B cell (primary cell): ENCODE measurements around the gene LSP1. TPM values are rescaled to one million over a fixed set of nuclear protein-coding genes. Genes with fewer than 3 reads are reported as not detected.

Experiments
- ATAC-seq: fragments of 200-7000 bp; cut with Tn5 transposase; one replicate; pipeline ENCODE4 v1.10.0; 2021; ENCODE audit warnings: low read depth, mild to moderate bottlenecking, moderate number of reproducible peaks, moderate library complexity
- CTCF ChIA-PET: fragments of 350-600 bp; sonication (Branson Sonifier 250); formaldehyde crosslinking; loops from one replicate; lab custom pipeline; 2021; ENCODE audit warnings: antibody characterized with exemption, inconsistent platforms; lab: Charles Lee
- POLR2A ChIA-PET: fragments of 350-600 bp; sonication (Branson Sonifier 250); formaldehyde crosslinking; loops from one replicate; lab custom pipeline; 2021; ENCODE audit warnings: antibody characterized with exemption; lab: Charles Lee
- DNase-seq: peaks from one replicate; pipeline ENCODE4 v3.0.0; 2013
- H2AFZ ChIP-seq: 2 replicates; pipeline ENCODE4 v1.6.1; 2012; ENCODE audit warnings: mild to moderate bottlenecking, low read depth, low read length; ENCODE audit not compliant: insufficient read depth, poor library complexity, severe bottlenecking
- H3K27ac ChIP-seq, 2 donors: 1 replicate in 1 of 2; 2 replicates in 1 of 2; pipeline ENCODE4 v1.5.1; 2012 to 2013; ENCODE audit warnings: low read length in 2 of 2, mild to moderate bottlenecking in 2 of 2, moderate library complexity in 1 of 2
- H3K27me3 ChIP-seq, 4 experiments: fragments of 200-600 bp in 1 of 4; sonication (generic) in 1 of 4; replicated peaks in 1 of 4; 1 replicate in 2 of 4; 2 replicates in 2 of 4; pipeline versions ENCODE4 v1.6.1 to v1.7.0; 2013 to 2016; ENCODE audit warnings: low read length in 3 of 4, mild to moderate bottlenecking in 2 of 4, mixed read lengths in 1 of 4, moderate library complexity in 1 of 4; ENCODE audit not compliant: insufficient read depth in 4 of 4, control insufficient read depth in 3 of 4; ENCODE audit errors: control extremely low read depth in 1 of 4
- H3K36me3 ChIP-seq, 2 experiments: replicated peaks in 1 of 2; 1 replicate in 1 of 2; 2 replicates in 1 of 2; pipeline versions ENCODE4 v1.6.1 to v1.7.1; 2013; ENCODE audit warnings: low read length in 1 of 2; ENCODE audit not compliant: insufficient read depth in 2 of 2, control insufficient read depth in 1 of 2; ENCODE audit errors: control extremely low read depth in 1 of 2, extremely low read depth in 1 of 2
- H3K4me1 ChIP-seq, 2 donors: fragments of 200-600 bp in 1 of 2; sonication (generic) in 1 of 2; 1 replicate in 1 of 2; 2 replicates in 1 of 2; pipeline versions ENCODE4 v1.5.1 to v1.6.1; 2013 to 2017; ENCODE audit warnings: low read length in 2 of 2; ENCODE audit not compliant: control insufficient read depth in 2 of 2, insufficient read depth in 2 of 2
- H3K4me2 ChIP-seq: replicated peaks from 2 replicates; pipeline ENCODE3; 2012; ENCODE audit warnings: mild to moderate bottlenecking, low read depth, low read length; ENCODE audit not compliant: poor library complexity, severe bottlenecking
- H3K4me3 ChIP-seq, 5 experiments: fragments of 200-600 bp in 1 of 5; sonication (generic) in 1 of 5; 1 replicate in 3 of 5; 2 replicates in 2 of 5; pipeline versions ENCODE4 v1.5.1 to v1.7.0; 2011 to 2016; ENCODE audit warnings: low read length in 4 of 5, mild to moderate bottlenecking in 4 of 5, low read depth in 2 of 5, control low read depth in 1 of 5, moderate library complexity in 1 of 5; ENCODE audit not compliant: insufficient read depth in 1 of 5; ENCODE audit errors: control extremely low read depth in 1 of 5, extremely low read depth in 1 of 5
- H3K79me2 ChIP-seq: fragments of 200-600 bp; sonication (generic); one replicate; pipeline ENCODE4 v1.6.0; 2016; ENCODE audit warnings: low read length; ENCODE audit not compliant: control insufficient read depth, insufficient read depth
- H3K9ac ChIP-seq: fragments of 200-600 bp; sonication (generic); 2 replicates; pipeline ENCODE4 v1.6.1; 2017; ENCODE audit warnings: mild to moderate bottlenecking, low read length, moderate library complexity
- H3K9me3 ChIP-seq, 3 donors: one replicate each; pipeline versions ENCODE4 v1.6.1 to v1.7.1; 2013; ENCODE audit warnings: low read length in 2 of 3; ENCODE audit not compliant: control insufficient read depth in 2 of 3, insufficient read depth in 1 of 3; ENCODE audit errors: control extremely low read depth in 1 of 3
- H4K20me1 ChIP-seq: 2 replicates; pipeline ENCODE4 v1.6.0; 2012; ENCODE audit warnings: mild to moderate bottlenecking, low read length; ENCODE audit not compliant: insufficient read depth, control insufficient read depth, poor library complexity, severe bottlenecking
- H3K27ac Mint-ChIP-seq: one replicate; pipeline ENCODE4 v1.8.0; 2021; ENCODE audit warnings: mixed read lengths
- H3K27me3 Mint-ChIP-seq: one replicate; pipeline ENCODE4 v1.8.0; 2021; ENCODE audit warnings: mixed read lengths
- H3K4me1 Mint-ChIP-seq: one replicate; pipeline ENCODE4 v1.8.0; 2021; ENCODE audit warnings: mixed read lengths
- H3K4me3 Mint-ChIP-seq: one replicate; pipeline ENCODE4 v1.8.0; 2021; ENCODE audit warnings: mixed read lengths
- H3K9me3 Mint-ChIP-seq: one replicate; pipeline ENCODE4 v1.8.0; 2022; ENCODE audit warnings: mixed read lengths; ENCODE audit not compliant: insufficient read depth
- CTCF ChIP-seq: fragments of 200-600 bp; IDR thresholded peaks from one replicate; pipeline ENCODE4 v1.8.0; 2022; ENCODE audit warnings: antibody characterized with exemption, mild to moderate bottlenecking
- EZH2 ChIP-seq: IDR thresholded peaks from 2 replicates; pipeline ENCODE4 v1.6.1; 2012; ENCODE audit warnings: borderline replicate concordance, low read depth, mild to moderate bottlenecking, moderate library complexity, low read length; ENCODE audit not compliant: insufficient read depth, poor library complexity, severe bottlenecking
- WGBS: methylation state at CpG from one replicate; pipeline ENCODE4 v1.1.5; 2013; ENCODE audit warnings: missing lambda C conversion rate; ENCODE audit not compliant: insufficient coverage; 5-methylcytosine and 5-hydroxymethylcytosine counted together
- intact Hi-C: fragments of 100-400 bp; cut with micrococcal nuclease; formaldehyde crosslinking; loops from one replicate; pipeline ENCODE4 v1.10.0; 2022
- polyA plus RNA-seq: library from polyadenylated mRNA; depleted of rRNA; stranded (reverse); fragments of >200 nt; gene quantifications from 2 replicates; pipeline ENCODE4 v1.2.3, GENCODE V29; 2012
- total RNA-seq, 2 donors: library from RNA; stranded (reverse); fragments of 120-200 nt in 1 of 2; gene quantifications; 1 replicate in 1 of 2; 2 replicates in 1 of 2; pipeline versions ENCODE4 v1.2.3 to v1.2.4, GENCODE V29; 2013 to 2022

Gene LSP1
- total and polyA plus RNA-seq, 2 donors (not counting 1 experiment from before 2014, with no cell fraction given): 249 to 446 TPM

- Mint-ChIP-seq H3K27ac (no peak overlapping the region), H3K9me3 (no peaks in the 10 kb centered on the region), H3K27me3 (peaks cover 11% of the 10 kb centered on the region), H3K4me3 (no peak overlapping the region), H3K4me1 (peaks cover 2% of the 10 kb centered on the region)
- DNase-seq: no peak
- Histone ChIP-seq H3K9ac (no peak overlapping the region), H3K4me3 (no peak overlapping the region), H4K20me1 (no peaks in the 10 kb centered on the region), H3K36me3 (no peaks in the 10 kb centered on the region), H3K79me2 (peaks cover 7% of the 10 kb centered on the region), H2AFZ (no peak overlapping the region), H3K9me3 (no peaks in the 10 kb centered on the region), H3K27ac (no peak overlapping the region), H3K4me2 (no peak overlapping the region), H3K27me3 (peaks cover 0 to 32% (median 5%) of the 10 kb centered on the region in 4 experiments), H3K4me1 (peaks cover 0 to 8% of the 10 kb centered on the region in 2 donors)
- CTCF ChIA-PET: interaction anchor here (5.3 to 10.0 kb wide), 4 partner anchors 137 to 322 kb away, joined by 71 to 394 read pairs (median 76); no protein-coding TSS in a partner anchor
- POLR2A ChIA-PET: no interaction called here
- TF ChIP-seq EZH2: no peak
- no peak for TF ChIP-seq CTCF
- no peak for ATAC-seq
- 37% methylated on average over 6 of the region's 6 CpGs for WGBS
- intact Hi-C loops: no loop called here
Measured at GRCh38 chr11:1830004-1830321, 22.9 kb upstream of the LSP1 start.

- no peak for DNase-seq
- peaks cover 0 to 28% (median 5%) of the 10 kb centered on the region in 4 experiments for H3K27me3 ChIP-seq
- CTCF ChIA-PET: interaction anchor here (1.4 to 10.0 kb wide), 8 partner anchors 22 to 321 kb away, joined by 4 to 394 read pairs (median 43); partner anchors contain the start of genes KRTAP5-6 and TNNT3
Measured at GRCh38 chr11:1830322-1831223, 22.3 kb upstream of the LSP1 start.

More at GRCh38 chr11:1830322-1831223, 22.3 kb upstream of the LSP1 start:
- Histone ChIP-seq H3K79me2 (peaks cover 7% of the 10 kb centered on the region), H4K20me1 (no peaks in the 10 kb centered on the region), H3K36me3 (no peaks in the 10 kb centered on the region), H3K9me3 (no peaks in the 10 kb centered on the region), H3K4me3 (no peak overlapping the region), H3K27ac (no peak overlapping the region), H2AFZ (no peak overlapping the region), H3K4me1 (peaks cover 0 to 8% of the 10 kb centered on the region in 2 donors), H3K9ac (no peak overlapping the region), H3K4me2 (no peak overlapping the region)
- TF ChIP-seq EZH2 (no peak), CTCF (no peak)
- H3K4me3 Mint-ChIP-seq: no peak overlapping the region
- no peaks in the 10 kb centered on the region for H3K9me3 Mint-ChIP-seq
- POLR2A ChIA-PET: no interaction called here
- WGBS: 57% methylated on average over 33 of the region's 33 CpGs
- intact Hi-C loops: no loop called here
- no peak overlapping the region for H3K27ac Mint-ChIP-seq
- peaks cover 2% of the 10 kb centered on the region for H3K4me1 Mint-ChIP-seq
- no peak for ATAC-seq
- H3K27me3 Mint-ChIP-seq: peaks cover 11% of the 10 kb centered on the region
